Tibial artery (tissue), 4 donors: ENCODE measurements around the gene MICAL2.

ENCODE experiments used
- DNase-seq, 2 donors: peaks; one replicate each; pipeline ENCODE4 v3.0.0-alpha.2; 2019
- H3K27ac ChIP-seq, 2 donors: fragments of 200-600 bp; sonication (generic) in 1 of 2; 1 replicate in 1 of 2; 2 replicates in 1 of 2; pipeline ENCODE4 v1.5.1; 2018 to 2019; ENCODE audit warnings: mild to moderate bottlenecking in 1 of 2
- H3K27me3 ChIP-seq, 2 donors: fragments of 200-600 bp; sonication (generic) in 1 of 2; one replicate each; pipeline versions ENCODE4 v1.5.1 to v1.6.0; 2016 to 2019
- H3K36me3 ChIP-seq, 3 donors: fragments of 200-600 bp; sonication (generic) in 2 of 3; one replicate each; pipeline ENCODE4 v1.5.1; 2016 to 2019; ENCODE audit warnings: mild to moderate bottlenecking in 2 of 3
- H3K4me1 ChIP-seq, 4 donors: fragments of 200-600 bp; sonication (generic) in 2 of 4; 1 replicate in 3 of 4; 2 replicates in 1 of 4; pipeline ENCODE4 v1.5.1; 2016 to 2019
- H3K4me3 ChIP-seq, 2 donors: fragments of 200-600 bp; sonication (generic) in 1 of 2; 1 replicate in 1 of 2; 2 replicates in 1 of 2; pipeline ENCODE4 v1.5.1; 2018 to 2019; ENCODE audit warnings: mild to moderate bottlenecking in 2 of 2
- H3K9me3 ChIP-seq, 3 donors: fragments of 200-600 bp; sonication (generic) in 1 of 3; one replicate each; pipeline ENCODE4 v1.5.1; 2016 to 2019
- intact Hi-C: fragments of 100-400 bp; cut with DNase I; formaldehyde crosslinking; loops from one replicate; pipeline ENCODE4 v1.15.0; 2023; ENCODE audit warnings: low total_unique reads
- TF ChIP-seq, protein P1 (sequence below), 2 experiments: fragments of 200-600 bp in 1 of 2; fragments of 450-650 bp in 1 of 2; IDR thresholded peaks; one replicate each; pipeline ENCODE4 v1.5.1; 2017 to 2019; ENCODE audit warnings: antibody characterized with exemption in 2 of 2, mild to moderate bottlenecking in 1 of 2, moderate library complexity in 1 of 2

Gene MICAL2

DNA sequence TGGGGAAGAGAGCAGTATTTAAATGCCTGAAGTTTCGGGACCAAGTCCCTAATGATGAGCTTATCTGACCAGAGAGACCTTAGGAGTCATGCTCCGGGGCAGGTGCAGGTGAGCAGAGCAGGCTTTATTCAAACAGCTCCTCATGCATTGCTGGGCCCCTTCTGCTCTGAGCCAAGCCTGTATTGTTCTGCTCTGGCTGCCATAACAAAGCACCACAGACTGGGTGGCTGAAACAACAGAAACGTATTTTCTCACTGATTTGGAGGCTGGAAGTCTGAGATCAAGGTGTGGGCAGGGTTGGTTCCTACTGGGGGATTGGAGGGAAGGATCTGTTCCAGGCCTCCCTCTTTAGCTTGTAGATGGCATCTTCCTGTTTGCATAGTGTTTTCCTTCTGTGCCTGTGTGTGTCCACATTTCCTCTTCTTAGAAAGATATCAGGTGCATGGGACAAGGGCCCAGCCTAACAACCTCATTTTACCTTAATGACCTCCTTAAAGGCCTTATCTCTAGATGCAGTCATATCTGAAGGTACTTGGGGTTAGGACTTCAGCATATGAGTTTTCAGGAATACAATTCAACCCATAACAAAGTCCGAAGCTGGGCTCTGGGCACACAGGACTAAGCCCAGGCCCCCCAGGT, 169.9 kb downstream of the MICAL2 start:
- DNase-seq: no peak
- H3K4me1 ChIP-seq: peaks cover 0 to 38% (median 11%) of the 10 kb centered on the region in 4 donors
- intact Hi-C loops: loop anchor here (2.0 kb wide), 2 partner anchors 192 to 234 kb away; no protein-coding TSS in a partner anchor
- no peak overlapping the region for H3K4me3 ChIP-seq
- no peaks in the 10 kb centered on the region for H3K27me3 ChIP-seq
- H3K27ac ChIP-seq: peak overlapping the region in 1 of 2 donors; percentile 35
- no peaks in the 10 kb centered on the region for H3K9me3 ChIP-seq
- no peaks in the 10 kb centered on the region for H3K36me3 ChIP-seq
- TF ChIP-seq, protein P1, sequence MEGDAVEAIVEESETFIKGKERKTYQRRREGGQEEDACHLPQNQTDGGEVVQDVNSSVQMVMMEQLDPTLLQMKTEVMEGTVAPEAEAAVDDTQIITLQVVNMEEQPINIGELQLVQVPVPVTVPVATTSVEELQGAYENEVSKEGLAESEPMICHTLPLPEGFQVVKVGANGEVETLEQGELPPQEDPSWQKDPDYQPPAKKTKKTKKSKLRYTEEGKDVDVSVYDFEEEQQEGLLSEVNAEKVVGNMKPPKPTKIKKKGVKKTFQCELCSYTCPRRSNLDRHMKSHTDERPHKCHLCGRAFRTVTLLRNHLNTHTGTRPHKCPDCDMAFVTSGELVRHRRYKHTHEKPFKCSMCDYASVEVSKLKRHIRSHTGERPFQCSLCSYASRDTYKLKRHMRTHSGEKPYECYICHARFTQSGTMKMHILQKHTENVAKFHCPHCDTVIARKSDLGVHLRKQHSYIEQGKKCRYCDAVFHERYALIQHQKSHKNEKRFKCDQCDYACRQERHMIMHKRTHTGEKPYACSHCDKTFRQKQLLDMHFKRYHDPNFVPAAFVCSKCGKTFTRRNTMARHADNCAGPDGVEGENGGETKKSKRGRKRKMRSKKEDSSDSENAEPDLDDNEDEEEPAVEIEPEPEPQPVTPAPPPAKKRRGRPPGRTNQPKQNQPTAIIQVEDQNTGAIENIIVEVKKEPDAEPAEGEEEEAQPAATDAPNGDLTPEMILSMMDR (IDR thresholded peaks at IDR 0.05): no peak

DNA sequence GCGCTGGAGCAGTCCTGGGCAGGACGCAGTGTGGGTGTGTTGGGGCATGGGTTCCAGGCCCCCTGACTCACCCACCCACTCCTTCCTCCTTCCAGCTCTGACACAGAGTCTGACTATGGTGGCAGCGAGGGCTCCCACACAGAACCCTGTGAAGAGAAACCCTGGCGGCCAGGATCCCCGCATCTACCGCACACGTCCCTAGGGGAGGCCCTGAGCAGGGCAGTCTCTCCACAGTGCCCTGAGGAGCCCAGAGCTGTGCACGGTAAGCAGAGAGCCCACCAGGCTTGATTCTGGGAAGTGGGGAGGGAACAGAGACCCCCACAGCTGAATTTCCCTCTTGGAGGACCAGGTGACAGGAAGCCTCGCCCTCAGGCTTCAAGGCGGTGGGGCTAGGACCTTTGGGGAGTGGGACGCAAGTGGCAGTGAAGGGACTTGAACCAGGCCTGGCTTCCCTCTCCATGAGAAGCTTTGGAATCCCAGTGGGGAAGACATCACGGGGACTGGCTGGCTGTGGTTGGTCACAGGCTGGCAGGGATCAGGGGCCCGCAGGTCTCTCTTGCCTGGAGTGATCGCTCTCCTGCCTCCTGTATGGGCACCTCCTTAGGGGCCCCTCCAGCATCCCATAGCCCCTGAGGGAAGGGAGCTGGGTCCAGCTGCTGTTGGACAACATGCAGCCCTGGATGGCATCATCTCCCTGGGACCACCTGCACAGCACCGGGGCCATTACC, 170.6 kb downstream of the MICAL2 start:
- intact Hi-C loops: loop anchor here (2.0 kb wide), 2 partner anchors 192 to 234 kb away; no protein-coding TSS in a partner anchor
- Histone ChIP-seq H3K36me3 (no peaks in the 10 kb centered on the region), H3K4me3 (no peak overlapping the region), H3K9me3 (no peaks in the 10 kb centered on the region), H3K4me1 (peaks cover 0 to 45% (median 17%) of the 10 kb centered on the region in 4 donors), H3K27me3 (no peaks in the 10 kb centered on the region), H3K27ac (peak overlapping the region; percentile 23 to 35)
- DNase-seq: no peak
- TF ChIP-seq, protein P1 (IDR thresholded peaks at IDR 0.05): no peak

DNA sequence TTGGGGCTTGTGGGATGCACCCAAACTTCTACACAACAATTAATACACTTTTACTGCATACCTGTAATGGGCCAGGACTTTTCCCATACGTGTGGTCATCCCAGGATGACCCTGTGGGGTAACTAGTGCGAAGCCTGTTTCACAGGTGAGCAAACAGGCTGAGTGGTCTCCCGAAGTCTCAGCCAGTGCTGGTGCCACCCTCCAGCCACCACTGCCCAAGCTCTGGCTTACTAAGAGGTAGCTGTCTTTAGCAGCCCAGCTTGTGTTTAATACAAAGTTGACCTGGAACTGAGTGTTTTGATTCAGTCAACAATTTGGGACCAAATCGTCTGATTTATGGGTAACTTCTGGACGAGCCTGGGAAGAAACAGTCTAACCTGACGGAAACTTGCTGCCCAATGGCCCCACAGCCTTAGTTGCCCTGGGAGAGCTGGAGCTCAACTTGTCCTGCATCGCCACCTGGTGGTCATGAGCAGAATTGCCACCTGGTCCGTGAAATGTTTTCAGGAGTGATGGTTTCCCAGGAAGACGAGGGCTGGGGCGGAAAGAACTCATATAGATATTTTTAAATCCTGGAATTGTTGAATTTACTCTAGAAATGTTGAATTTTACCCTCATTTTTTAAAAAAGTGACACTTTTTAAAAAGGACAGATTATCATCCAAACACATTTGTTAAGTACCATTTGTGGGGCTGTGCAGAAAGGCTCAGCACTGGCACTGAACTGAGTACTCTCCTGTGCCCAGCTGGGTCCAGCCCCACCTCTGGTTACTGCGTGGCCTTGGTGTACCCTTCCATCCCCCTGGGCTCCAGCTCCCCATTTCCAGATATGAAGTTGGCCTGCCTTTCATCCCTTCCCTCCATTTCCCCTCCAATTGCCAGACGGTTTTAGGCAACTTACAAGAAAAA, 171.4 kb downstream of the MICAL2 start:
- intact Hi-C loops: loop anchor here (2.0 kb wide), 2 partner anchors 193 to 235 kb away; no protein-coding TSS in a partner anchor
- Histone ChIP-seq H3K4me1 (peaks cover 0 to 53% (median 25%) of the 10 kb centered on the region in 4 donors), H3K4me3 (no peak overlapping the region), H3K27ac (peak overlapping the region in 1 of 2 donors; percentile 23), H3K9me3 (no peaks in the 10 kb centered on the region), H3K36me3 (no peaks in the 10 kb centered on the region), H3K27me3 (no peaks in the 10 kb centered on the region)
- TF ChIP-seq, protein P1 (IDR thresholded peaks at IDR 0.05): peak; percentile 88 to 99
- peak; percentile 87 to 92 for DNase-seq

DNA sequence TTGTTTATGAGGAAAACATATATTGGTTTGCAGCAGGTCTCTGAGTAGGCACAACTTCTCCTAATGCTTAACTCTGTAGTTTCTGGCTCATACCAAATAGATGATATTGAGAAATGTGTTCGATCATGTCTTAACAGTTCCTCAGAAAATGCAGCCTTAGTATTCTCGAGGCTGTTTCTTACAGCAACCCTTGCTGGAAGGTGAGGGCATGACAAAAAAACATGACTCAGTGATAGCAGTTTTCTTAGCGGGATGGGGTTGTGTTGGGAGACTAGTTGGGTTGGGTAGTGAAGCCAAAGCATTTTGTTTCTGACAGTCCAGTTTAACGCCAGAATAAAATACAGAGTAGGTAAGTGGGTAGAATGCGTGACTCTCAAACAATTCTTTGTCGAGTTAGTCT, 172.3 kb downstream of the MICAL2 start:
- TF ChIP-seq, protein P1 (IDR thresholded peaks at IDR 0.05): no peak
- intact Hi-C loops: no loop called here

DNA sequence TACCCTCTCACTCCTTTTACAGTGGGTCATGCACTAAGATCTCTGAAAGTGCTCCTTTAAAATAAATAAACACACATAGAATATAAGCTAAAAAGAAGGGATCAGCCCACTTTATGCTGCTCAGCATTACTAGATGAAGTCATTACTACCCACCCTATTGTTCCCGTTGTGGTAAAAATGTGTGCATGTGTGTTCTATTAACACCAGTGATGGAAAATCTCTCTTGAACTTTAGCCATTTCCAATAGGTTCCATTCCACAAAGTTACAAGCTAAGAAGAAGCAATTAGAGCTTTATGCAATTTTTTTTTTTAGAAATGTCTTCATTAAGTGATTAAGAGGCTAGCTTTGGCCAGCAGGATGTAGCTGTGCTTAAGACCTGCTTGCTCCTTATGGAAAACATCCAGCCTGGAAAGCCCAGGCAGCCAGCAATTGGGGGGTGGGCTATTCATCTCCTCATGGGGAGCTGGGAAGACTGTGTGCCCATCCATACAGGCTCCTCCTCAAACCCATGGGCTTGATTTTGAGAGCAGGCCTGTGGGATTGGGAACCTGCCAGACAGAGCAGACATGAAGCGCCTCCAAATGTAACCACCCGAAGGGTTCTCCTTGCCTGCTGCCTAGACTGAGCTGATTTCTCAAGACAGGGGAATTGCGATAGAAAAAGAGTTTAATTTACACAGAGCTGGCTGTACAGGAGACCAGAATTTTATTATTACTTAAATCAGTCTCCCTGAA, 174.1 kb downstream of the MICAL2 start:
- Histone ChIP-seq H3K27me3 (no peaks in the 10 kb centered on the region), H3K27ac (peak overlapping the region; percentile 29 to 91), H3K36me3 (no peaks in the 10 kb centered on the region), H3K4me3 (no peak overlapping the region), H3K9me3 (no peaks in the 10 kb centered on the region), H3K4me1 (peaks cover 8 to 75% (median 45%) of the 10 kb centered on the region in 4 donors)
- TF ChIP-seq, protein P1 (IDR thresholded peaks at IDR 0.05): no peak
- no peak for DNase-seq
- intact Hi-C loops: no loop called here

More for the DNA sequence above, 172.3 kb downstream of the MICAL2 start:
- H3K27me3 ChIP-seq: no peaks in the 10 kb centered on the region
- H3K36me3 ChIP-seq: no peaks in the 10 kb centered on the region
- DNase-seq: no peak
- H3K4me3 ChIP-seq: no peak overlapping the region
- H3K4me1 ChIP-seq: peaks cover under 1 to 61% (median 34%) of the 10 kb centered on the region in 4 donors
- H3K9me3 ChIP-seq: no peaks in the 10 kb centered on the region
- no peak overlapping the region for H3K27ac ChIP-seq
